ENCODE results near the gene SF3B1.
A peak's percentile ranks its signal among the peaks of the same experiment; 100 is the strongest.
"Not testable (repeated sequence)": the region's sequence is repeated elsewhere in the genome, so short reads cannot be mapped to it uniquely, and the experiment has no call there.

Gene SF3B1

DNA sequence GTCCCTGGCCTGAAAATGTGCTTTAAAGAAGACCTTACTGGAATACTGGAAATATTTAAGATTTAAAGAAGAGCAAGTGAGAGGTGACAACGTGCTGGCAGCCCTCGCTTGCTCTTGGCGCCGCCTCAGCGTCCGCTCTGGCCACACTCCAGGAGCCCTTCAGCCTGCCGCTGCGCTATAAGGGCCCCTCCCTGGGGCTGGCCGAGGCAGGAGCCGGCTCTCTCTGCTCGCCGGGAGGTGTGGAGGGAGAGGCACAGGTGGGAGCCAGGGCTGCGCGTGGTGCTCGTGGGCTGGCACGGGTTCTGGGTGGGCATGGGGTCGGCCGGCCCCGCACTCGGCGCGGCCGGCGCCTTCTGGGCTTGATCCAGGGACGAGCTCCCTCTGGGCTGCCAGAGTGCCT is 15.6 kb upstream of the SF3B1 start:
- Mint-ChIP-seq H3K27me3 (no peaks in the 10 kb centered on the region), H3K9me3 (no peaks in the 10 kb centered on the region), H3K4me1 (ENCODE audit: low read depth) (peaks cover 20% of the 10 kb centered on the region), H3K36me3 (ENCODE audit: low read depth) (peaks cover 3% of the 10 kb centered on the region), H3K27ac (no peak overlapping the region), H3K4me3 (no peak overlapping the region)

DNA sequence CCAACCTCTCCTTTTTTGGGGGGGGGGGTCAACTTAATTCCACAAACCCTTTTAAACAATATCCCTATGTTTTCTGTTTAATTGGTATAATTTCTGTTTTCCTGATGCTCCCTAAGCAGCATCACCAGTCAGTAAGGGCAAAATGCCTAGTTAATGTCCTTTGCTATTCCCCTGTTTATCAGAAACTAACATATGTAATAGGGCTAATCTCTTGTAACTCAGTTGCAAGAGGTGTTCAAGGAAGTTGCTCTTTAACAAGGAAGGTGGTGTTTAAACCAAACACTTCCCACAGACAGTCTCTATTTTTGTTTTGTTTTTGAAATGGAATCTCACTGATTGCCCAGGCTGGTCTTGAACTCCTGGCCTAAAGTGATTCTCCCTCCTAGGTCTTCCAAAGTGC is 12.0 kb upstream of the SF3B1 start:
- no peaks in the 10 kb centered on the region for H3K4me1 Mint-ChIP-seq (ENCODE audit: low read depth)
- H3K27ac Mint-ChIP-seq = no peak overlapping the region
- H3K9me3 Mint-ChIP-seq = no peaks in the 10 kb centered on the region
- no peaks in the 10 kb centered on the region for H3K27me3 Mint-ChIP-seq
- H3K4me3 Mint-ChIP-seq = no peak overlapping the region
- no peaks in the 10 kb centered on the region for H3K36me3 Mint-ChIP-seq (ENCODE audit: low read depth)

DNA sequence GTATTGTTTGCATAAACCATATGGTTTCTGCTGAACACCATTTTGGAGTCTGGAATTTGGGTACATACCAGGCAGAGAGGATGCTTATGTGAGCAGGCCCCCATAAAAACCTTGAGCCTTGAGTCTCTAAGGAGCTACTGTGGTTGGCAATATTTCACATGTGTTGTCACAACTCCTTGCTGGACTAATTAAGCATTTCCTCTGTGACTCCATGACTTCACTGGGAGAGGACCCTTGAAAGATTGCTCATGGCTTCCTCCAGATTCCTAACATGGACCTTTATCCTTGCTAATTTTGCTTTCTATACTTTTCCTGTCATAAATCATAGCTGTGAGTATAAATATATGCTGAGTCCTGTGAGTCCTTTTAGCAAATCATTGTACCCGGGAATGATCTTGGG is 10.9 kb upstream of the SF3B1 start:
- H3K4me3 Mint-ChIP-seq = no peak overlapping the region
- H3K27me3 Mint-ChIP-seq = no peaks in the 10 kb centered on the region
- no peak overlapping the region for H3K27ac Mint-ChIP-seq
- no peaks in the 10 kb centered on the region for H3K9me3 Mint-ChIP-seq
- H3K36me3 Mint-ChIP-seq (ENCODE audit: low read depth) = no peaks in the 10 kb centered on the region
- no peaks in the 10 kb centered on the region for H3K4me1 Mint-ChIP-seq (ENCODE audit: low read depth)

DNA sequence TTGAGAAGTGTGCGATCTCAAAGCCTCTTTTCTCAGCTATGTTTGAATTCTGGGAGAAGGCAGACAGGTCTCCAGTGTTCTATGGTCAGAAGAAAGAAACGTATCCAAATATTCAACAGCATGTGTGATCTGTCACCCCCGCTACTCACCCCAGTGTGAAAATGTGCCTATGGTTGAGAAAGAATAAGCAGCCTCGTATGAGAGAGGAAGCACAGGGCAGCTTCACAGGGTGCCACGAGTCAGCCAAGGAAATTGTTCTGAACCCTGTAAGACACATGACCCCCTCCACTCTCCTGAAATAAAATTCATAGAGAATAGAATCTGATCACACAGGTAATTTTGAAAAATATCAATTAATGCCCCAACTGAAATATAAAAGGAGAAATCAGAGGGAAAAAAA is 8.0 kb upstream of the SF3B1 start:
- H3K9me3 Mint-ChIP-seq = no peaks in the 10 kb centered on the region
- no peaks in the 10 kb centered on the region for H3K27me3 Mint-ChIP-seq
- no peaks in the 10 kb centered on the region for H3K4me1 Mint-ChIP-seq (ENCODE audit: low read depth)
- H3K27ac Mint-ChIP-seq = no peak overlapping the region
- H3K4me3 Mint-ChIP-seq = no peak overlapping the region
- no peaks in the 10 kb centered on the region for H3K36me3 Mint-ChIP-seq (ENCODE audit: low read depth)

- no peak overlapping the region for H3K4me3 Mint-ChIP-seq
- peaks cover 14% of the 10 kb centered on the region for H3K36me3 Mint-ChIP-seq (ENCODE audit: low read depth)
- H3K4me1 Mint-ChIP-seq (ENCODE audit: low read depth) = peaks cover 29% of the 10 kb centered on the region
- no peaks in the 10 kb centered on the region for H3K9me3 Mint-ChIP-seq
- no peaks in the 10 kb centered on the region for H3K27me3 Mint-ChIP-seq
- H3K27ac Mint-ChIP-seq = no peak overlapping the region
Observed at GRCh38 chr2:197437380-197437779, 2.6 kb upstream of the SF3B1 start.

DNA sequence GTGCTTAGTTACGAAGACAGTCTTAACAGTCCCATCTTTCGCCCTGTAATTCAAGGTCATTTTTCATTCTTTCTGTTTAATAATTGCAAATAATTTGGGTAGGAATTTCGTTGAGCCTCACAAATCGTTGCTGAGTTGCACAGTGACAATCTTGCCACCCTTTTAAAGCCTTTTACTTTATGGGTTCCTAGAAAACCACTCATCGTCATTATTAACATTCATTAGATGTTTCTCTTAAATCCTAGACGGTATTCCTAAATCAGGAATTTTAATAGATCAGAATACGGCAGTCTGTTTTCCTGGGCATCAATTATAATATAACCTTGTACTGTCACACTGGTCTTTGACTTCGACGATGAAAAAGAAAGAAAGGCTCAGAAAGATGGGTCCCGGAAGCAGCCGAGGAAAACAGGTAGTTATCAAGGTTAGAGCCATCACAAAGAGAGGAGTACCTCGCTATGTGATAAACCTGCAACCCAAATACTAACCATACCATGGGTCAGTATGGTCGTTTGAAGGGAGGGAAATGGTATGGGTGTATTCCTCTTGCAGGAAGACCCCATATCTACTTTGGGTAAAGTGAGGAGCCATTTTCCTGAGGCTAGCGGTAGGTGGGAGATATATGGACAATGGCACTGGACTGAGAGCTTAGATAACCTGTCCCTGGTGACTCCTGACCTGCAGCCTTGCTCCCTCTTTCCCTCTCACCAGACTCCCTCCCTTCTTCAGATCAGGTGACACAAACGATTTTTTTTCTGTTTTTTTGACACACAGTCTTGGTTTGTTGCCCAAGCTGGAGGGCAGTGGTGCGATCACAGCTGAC is 981 bp upstream of the SF3B1 start:
- Mint-ChIP-seq H3K9me3 (no peaks in the 10 kb centered on the region), H3K4me1 (ENCODE audit: low read depth) (peaks cover 44% of the 10 kb centered on the region), H3K36me3 (ENCODE audit: low read depth) (peaks cover 24% of the 10 kb centered on the region), H3K27me3 (no peaks in the 10 kb centered on the region), H3K4me3 (peak overlapping the region; percentile 87), H3K27ac (peak overlapping the region; percentile 100)

- H3K4me1 Mint-ChIP-seq (ENCODE audit: low read depth) = peaks cover 63% of the 10 kb centered on the region
- peak overlapping the region; percentile 87 for H3K4me3 Mint-ChIP-seq
- H3K9me3 Mint-ChIP-seq = no peaks in the 10 kb centered on the region
- H3K36me3 Mint-ChIP-seq (ENCODE audit: low read depth) = peaks cover 32% of the 10 kb centered on the region
- H3K27ac Mint-ChIP-seq = peak overlapping the region; percentile 100
- no peaks in the 10 kb centered on the region for H3K27me3 Mint-ChIP-seq
Observed at GRCh38 chr2:197433780-197434438, 919 bp downstream of the SF3B1 start.

GRCh38 chr2:197432527-197432926 is 2.3 kb downstream of the SF3B1 start:
- not testable (repeated sequence) for H3K9me3 Mint-ChIP-seq, H3K27ac Mint-ChIP-seq, H3K27me3 Mint-ChIP-seq
- H3K36me3 Mint-ChIP-seq (ENCODE audit: low read depth) = peaks cover 41% of the 10 kb centered on the region
- peaks cover 75% of the 10 kb centered on the region for H3K4me1 Mint-ChIP-seq (ENCODE audit: low read depth)
- H3K4me3 Mint-ChIP-seq = peak overlapping the region; percentile 87

DNA sequence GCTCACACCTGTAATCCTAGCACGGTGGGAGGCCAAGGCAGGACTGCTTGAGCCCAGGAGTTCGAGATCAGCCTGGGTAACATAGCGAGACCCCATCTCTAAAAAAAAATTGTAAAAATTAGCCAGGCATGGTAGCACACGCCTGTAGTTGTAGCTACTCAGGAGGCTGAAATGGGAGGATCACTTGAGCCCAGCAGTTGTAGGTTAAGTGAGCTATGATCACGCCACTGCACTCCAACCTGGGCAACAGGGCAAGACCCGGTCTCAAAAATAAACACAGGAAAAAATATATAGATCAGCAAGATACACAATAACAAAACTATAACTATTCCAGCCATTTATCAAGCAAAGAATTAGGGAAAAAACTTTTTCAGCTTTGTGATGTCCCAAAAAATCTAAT is 3.0 kb downstream of the SF3B1 start:
- H3K36me3 Mint-ChIP-seq (ENCODE audit: low read depth) = peaks cover 41% of the 10 kb centered on the region
- H3K4me3 Mint-ChIP-seq = peak overlapping the region; percentile 87
- H3K27me3 Mint-ChIP-seq = no peaks in the 10 kb centered on the region
- H3K27ac Mint-ChIP-seq = peak overlapping the region; percentile 88
- peaks cover 82% of the 10 kb centered on the region for H3K4me1 Mint-ChIP-seq (ENCODE audit: low read depth)
- H3K9me3 Mint-ChIP-seq = no peaks in the 10 kb centered on the region

DNA sequence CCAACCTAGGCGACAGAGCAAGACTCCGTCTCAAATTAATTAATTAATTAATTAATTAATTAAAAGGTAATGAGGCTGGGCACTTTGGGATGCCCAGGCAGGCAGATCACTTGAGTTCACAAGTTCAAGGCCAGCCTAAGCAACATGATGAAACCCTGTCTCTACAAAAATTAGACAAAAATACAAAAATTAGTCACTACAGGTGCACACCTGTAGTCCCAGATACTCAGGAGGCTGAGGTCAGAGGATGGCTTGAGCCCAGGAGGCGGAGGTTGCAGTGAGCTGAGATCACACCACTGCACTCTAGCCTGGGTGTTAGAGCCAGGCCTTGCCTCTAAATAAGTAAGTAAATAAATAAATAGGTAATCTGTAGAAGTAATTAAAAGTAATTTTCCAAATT is 6.8 kb downstream of the SF3B1 start:
- Mint-ChIP-seq H3K4me1 (ENCODE audit: low read depth) (peaks cover 88% of the 10 kb centered on the region), H3K36me3 (ENCODE audit: low read depth) (peaks cover 43% of the 10 kb centered on the region), H3K4me3 (no peak overlapping the region)

DNA sequence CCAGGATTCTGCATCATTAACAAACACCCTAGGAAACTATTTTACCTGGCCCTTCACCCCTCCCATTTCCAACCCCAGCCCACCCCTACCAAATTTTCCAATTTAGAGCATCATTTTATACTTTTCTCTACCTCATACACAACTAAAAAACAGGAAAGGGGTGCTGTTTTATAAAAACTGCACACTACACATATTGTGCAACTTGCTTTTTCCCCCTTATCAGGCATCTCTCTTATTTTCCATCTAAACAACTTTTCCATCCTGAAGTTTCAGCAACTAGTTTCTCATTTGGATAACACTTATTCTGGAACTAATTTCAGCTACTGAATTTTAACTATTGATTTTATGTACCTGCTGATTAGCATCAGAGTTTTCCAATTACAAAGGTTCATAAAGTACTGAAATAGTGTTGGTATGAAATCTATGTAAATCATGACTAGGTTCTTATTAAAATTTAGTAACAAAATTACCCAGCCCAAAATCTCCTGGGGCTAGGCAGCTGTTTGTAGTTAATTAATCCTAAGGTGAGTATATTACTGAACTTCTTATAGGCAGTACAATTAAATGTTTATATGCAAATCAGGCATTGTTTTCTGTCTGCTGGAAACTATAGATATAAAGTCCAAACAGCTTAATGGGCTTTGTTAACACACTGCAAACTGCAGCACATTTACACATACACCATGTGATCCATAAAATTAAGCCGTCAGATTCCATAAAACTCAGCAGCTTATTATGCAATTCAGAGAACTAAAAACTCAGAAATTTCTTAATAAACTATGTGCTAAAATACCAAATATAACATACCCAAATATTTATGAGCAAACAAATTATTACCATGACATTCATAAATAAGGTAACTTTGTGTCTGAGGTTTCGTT is 7.9 kb downstream of the SF3B1 start:
- Mint-ChIP-seq H3K4me1 (ENCODE audit: low read depth) (peaks cover 78% of the 10 kb centered on the region), H3K4me3 (peak overlapping the region; percentile 31), H3K27ac (peak overlapping the region; percentile 59), H3K27me3 (no peaks in the 10 kb centered on the region), H3K36me3 (ENCODE audit: low read depth) (peaks cover 43% of the 10 kb centered on the region), H3K9me3 (no peaks in the 10 kb centered on the region)

More for the DNA sequence above, 6.8 kb downstream of the SF3B1 start:
- no peaks in the 10 kb centered on the region for H3K9me3 Mint-ChIP-seq
- no peaks in the 10 kb centered on the region for H3K27me3 Mint-ChIP-seq
- no peak overlapping the region for H3K27ac Mint-ChIP-seq

DNA sequence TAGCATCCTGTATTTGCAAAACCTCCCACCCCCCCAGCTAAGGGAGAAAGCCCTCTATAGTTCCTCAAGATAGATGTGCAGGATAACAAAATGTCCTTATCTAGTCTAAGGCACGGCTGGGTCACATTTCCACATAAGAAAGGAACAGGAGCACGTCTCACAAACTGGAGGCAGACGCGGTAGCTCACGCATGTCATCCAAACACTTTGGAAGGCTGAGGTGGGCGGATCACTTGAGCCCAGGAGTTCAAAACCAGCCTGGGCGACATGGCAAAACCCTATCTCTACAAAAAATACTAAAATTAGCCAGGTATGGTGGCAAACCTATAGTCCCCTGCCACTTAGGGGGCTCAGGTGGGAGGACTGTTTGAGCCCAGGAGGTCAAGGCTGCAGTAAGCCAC is 9.3 kb downstream of the SF3B1 start:
- Mint-ChIP-seq H3K27me3 (no peaks in the 10 kb centered on the region), H3K4me3 (no peak overlapping the region)

DNA sequence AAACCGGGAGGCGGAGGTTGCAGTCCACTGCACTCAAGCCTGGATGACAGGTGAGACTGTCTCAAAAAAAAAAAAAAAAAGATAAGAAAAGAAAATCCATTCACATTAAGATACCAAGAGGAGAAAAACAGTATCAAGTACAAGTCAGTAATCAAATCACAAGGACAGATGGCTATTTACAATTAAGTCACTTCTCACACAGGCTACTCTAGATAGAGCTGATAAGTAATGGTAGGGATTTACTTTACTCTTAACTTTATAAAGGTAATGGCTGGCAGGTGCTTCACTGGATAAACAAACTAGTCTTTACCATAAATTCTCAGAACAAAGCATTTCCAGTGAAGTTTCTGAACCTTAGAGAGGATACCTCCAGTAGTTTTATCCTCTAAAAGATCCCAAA is 11.5 kb downstream of the SF3B1 start:
- Mint-ChIP-seq H3K9me3 (no peaks in the 10 kb centered on the region), H3K27ac (no peak overlapping the region), H3K36me3 (ENCODE audit: low read depth) (peaks cover 49% of the 10 kb centered on the region), H3K27me3 (no peaks in the 10 kb centered on the region), H3K4me1 (ENCODE audit: low read depth) (peaks cover 50% of the 10 kb centered on the region), H3K4me3 (no peak overlapping the region)

More for the DNA sequence above, 9.3 kb downstream of the SF3B1 start:
- Mint-ChIP-seq H3K36me3 (ENCODE audit: low read depth) (peaks cover 45% of the 10 kb centered on the region), H3K4me1 (ENCODE audit: low read depth) (peaks cover 72% of the 10 kb centered on the region), H3K27ac (peak overlapping the region; percentile 64), H3K9me3 (no peaks in the 10 kb centered on the region)

DNA sequence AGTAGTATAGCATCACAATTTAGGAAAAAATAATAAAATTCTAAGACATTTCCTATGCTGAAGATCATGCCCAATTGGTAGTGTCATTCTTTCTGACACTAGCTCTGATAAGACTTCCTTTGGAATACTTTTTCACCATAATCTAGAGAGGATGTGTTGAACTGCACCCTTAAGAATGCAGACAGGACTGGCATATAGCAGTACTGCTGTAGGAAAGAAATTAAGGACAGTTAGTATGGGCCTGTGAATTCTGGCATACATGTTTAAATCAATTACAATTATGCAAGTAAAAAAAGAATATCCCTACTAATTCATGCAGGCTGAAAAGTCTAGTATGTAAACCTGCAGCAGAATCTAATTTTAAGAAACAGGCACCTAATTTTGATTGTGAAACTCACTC is 15.4 kb downstream of the SF3B1 start:
- Mint-ChIP-seq H3K4me3 (no peak overlapping the region), H3K27me3 (no peaks in the 10 kb centered on the region), H3K4me1 (ENCODE audit: low read depth) (peaks cover 18% of the 10 kb centered on the region), H3K9me3 (no peaks in the 10 kb centered on the region), H3K27ac (no peak overlapping the region), H3K36me3 (ENCODE audit: low read depth) (peaks cover 75% of the 10 kb centered on the region)

GRCh38 chr2:197416268-197416667 is 18.6 kb downstream of the SF3B1 start:
- H3K27me3 Mint-ChIP-seq = no peaks in the 10 kb centered on the region
- no peaks in the 10 kb centered on the region for H3K9me3 Mint-ChIP-seq
- no peak overlapping the region for H3K27ac Mint-ChIP-seq
- peaks cover 73% of the 10 kb centered on the region for H3K36me3 Mint-ChIP-seq (ENCODE audit: low read depth)
- no peak overlapping the region for H3K4me3 Mint-ChIP-seq
- H3K4me1 Mint-ChIP-seq (ENCODE audit: low read depth) = peaks cover 4% of the 10 kb centered on the region
